Stimulated activated CD4-positive, alpha-beta T cell treated with anti-CD3 and anti-CD28 coated beads, TNF-alpha, amount 100 ng/mL, for 24 hours (primary cell): Measurements from ENCODE around the gene ABCG1.

ENCODE experiments used
- DNase-seq, 3 experiments: peaks; one replicate each; pipeline ENCODE4 v3.0.0-alpha.2; 2020; ENCODE audit warnings: low read depth in 3 of 3

The ABCG1 gene

GRCh38 chr21:42306366-42307035 is 87.6 kb downstream of the ABCG1 start:
- DNase-seq, result no peak

GRCh38 chr21:42307106-42307505 is 88.2 kb downstream of the ABCG1 start:
- DNase-seq, result no peak

GRCh38 chr21:42308161-42308913 is 89.4 kb downstream of the ABCG1 start:
- no peak for DNase-seq

- DNase-seq, result no peak
Observed at GRCh38 chr21:42308914-42309752, 90.2 kb downstream of the ABCG1 start.

- DNase-seq, result peak; percentile 51 to 70 (median 55)
Observed at GRCh38 chr21:42309753-42310213, 90.8 kb downstream of the ABCG1 start.

GRCh38 chr21:42310411-42311001 is 91.6 kb downstream of the ABCG1 start:
- no peak for DNase-seq

- no peak for DNase-seq
Observed at GRCh38 chr21:42311160-42311559, 92.2 kb downstream of the ABCG1 start.

- DNase-seq, result no peak
Observed at GRCh38 chr21:42311816-42312625, 93.1 kb downstream of the ABCG1 start.

GRCh38 chr21:42312626-42313104 is 93.7 kb downstream of the ABCG1 start:
- DNase-seq, result no peak

- DNase-seq, result no peak
Observed at GRCh38 chr21:42313501-42313969, 94.6 kb downstream of the ABCG1 start.

- DNase-seq, result no peak
Observed at GRCh38 chr21:42314616-42315295, 95.8 kb downstream of the ABCG1 start.

- DNase-seq, result no peak
Observed at GRCh38 chr21:42315296-42315891, 96.5 kb downstream of the ABCG1 start, which contains the start of gene TFF3. Gene TFF3, minus strand, starts transcription at chr21:42315409. Its CDS starts 35 bp downstream, at chr21:42315374.

GRCh38 chr21:42316891-42317290 is 98.0 kb downstream of the ABCG1 start:
- DNase-seq, result no peak

GRCh38 chr21:42317341-42317741 is 98.4 kb downstream of the ABCG1 start:
- no peak for DNase-seq

GRCh38 chr21:42317826-42318746 is 99.1 kb downstream of the ABCG1 start:
- no peak for DNase-seq

GRCh38 chr21:42319376-42319775 is 100.4 kb downstream of the ABCG1 start:
- no peak for DNase-seq

GRCh38 chr21:42319851-42320572 is 101.1 kb downstream of the ABCG1 start:
- DNase-seq, result no peak

GRCh38 chr21:42320791-42321190 is 101.9 kb downstream of the ABCG1 start:
- no peak for DNase-seq
